Neural progenitor cell (in vitro differentiated cells): ENCODE measurements around the gene TNFSF12. TPM values are rescaled to one million over a fixed set of nuclear protein-coding genes. Genes with fewer than 3 reads are reported as not detected.

Experiments used
- DNase-seq: peaks from one replicate; pipeline ENCODE4 v3.0.0-alpha.2; 2016; ENCODE audit warnings: low spot score
- H2AFZ ChIP-seq: fragments of 200-600 bp; sonication (generic); replicated peaks from 2 replicates; pipeline ENCODE4 v1.6.1; 2016; ENCODE audit warnings: antibody characterized with exemption
- H3F3A ChIP-seq: fragments of 200-600 bp; sonication (generic); 2 replicates; pipeline ENCODE4 v1.6.1; 2016; ENCODE audit warnings: antibody characterized with exemption, low read depth
- H3K27ac ChIP-seq: fragments of 200-600 bp; sonication (generic); 2 replicates; pipeline ENCODE4 v1.5.1; 2016; ENCODE audit warnings: mild to moderate bottlenecking
- H3K27me3 ChIP-seq: fragments of 200-600 bp; sonication (generic); 2 replicates; pipeline ENCODE4 v1.6.1; 2016; ENCODE audit warnings: mild to moderate bottlenecking, moderate library complexity
- H3K36me3 ChIP-seq: fragments of 200-600 bp; sonication (generic); 2 replicates; pipeline ENCODE4 v1.5.1; 2016
- H3K4me1 ChIP-seq: fragments of 200-600 bp; sonication (generic); 2 replicates; pipeline ENCODE4 v1.6.1; 2016; ENCODE audit warnings: mixed run types
- H3K4me2 ChIP-seq: fragments of 200-600 bp; sonication (generic); 2 replicates; pipeline ENCODE4 v1.6.1; 2016
- H3K4me3 ChIP-seq: fragments of 200-600 bp; sonication (generic); 2 replicates; pipeline ENCODE4 v1.5.1; 2016
- H3K79me2 ChIP-seq: fragments of 200-600 bp; sonication (generic); 2 replicates; pipeline ENCODE4 v1.6.1; 2016; ENCODE audit warnings: low read depth
- H3K9ac ChIP-seq: fragments of 200-600 bp; sonication (generic); 2 replicates; pipeline ENCODE4 v1.6.1; 2016
- H3K9me3 ChIP-seq: fragments of 200-600 bp; sonication (generic); 2 replicates; pipeline ENCODE4 v1.5.1; 2016; ENCODE audit warnings: low read depth
- H4K20me1 ChIP-seq: fragments of 200-600 bp; sonication (generic); 2 replicates; pipeline ENCODE4 v1.6.1; 2016; ENCODE audit warnings: low read depth
- H3K27ac Mint-ChIP-seq: 3 replicates; pipeline ENCODE4 v1.8.0; 2021; ENCODE audit warnings: mixed read lengths
- H3K27me3 Mint-ChIP-seq: 2 replicates; pipeline ENCODE4 v1.8.0; 2022; ENCODE audit warnings: low read depth, mild to moderate bottlenecking, inconsistent platforms, moderate library complexity, mixed read lengths; ENCODE audit not compliant: insufficient read depth
- H3K36me3 Mint-ChIP-seq: 3 replicates; pipeline ENCODE4 v1.8.0; 2021; ENCODE audit warnings: mixed read lengths
- H3K4me1 Mint-ChIP-seq: 3 replicates; pipeline ENCODE4 v1.8.0; 2021; ENCODE audit warnings: mixed read lengths
- H3K4me3 Mint-ChIP-seq: 3 replicates; pipeline ENCODE4 v1.8.0; 2021; ENCODE audit warnings: mild to moderate bottlenecking, moderate library complexity, mixed read lengths
- H3K9me3 Mint-ChIP-seq: 3 replicates; pipeline ENCODE4 v1.8.0; 2020; ENCODE audit warnings: mixed read lengths
- EZH2 ChIP-seq: fragments of 200-600 bp; sonication (generic); IDR thresholded peaks from 2 replicates; pipeline ENCODE4 v1.6.1; 2017; ENCODE audit warnings: antibody characterized with exemption, mild to moderate bottlenecking, moderate library complexity
- EZH2phosphoT487 ChIP-seq: fragments of 200-600 bp; sonication (generic); IDR thresholded peaks from 2 replicates; pipeline ENCODE4 v1.6.1; 2017; ENCODE audit warnings: antibody characterized with exemption
- total RNA-seq: library from RNA; depleted of rRNA; stranded (reverse); fragments of >200 nt; gene quantifications from 2 replicates; pipeline ENCODE4 v1.2.3, GENCODE V29; 2015; ENCODE audit warnings: low replicate concordance
- TF ChIP-seq, protein P1 (sequence below): fragments of 200-600 bp; sonication (generic); IDR thresholded peaks from 2 replicates; pipeline ENCODE4 v1.5.1; 2017; ENCODE audit warnings: antibody characterized with exemption, mild to moderate bottlenecking

Gene TNFSF12
- total RNA-seq, 1 donor from 2014 or later, result 0.75 TPM

DNA sequence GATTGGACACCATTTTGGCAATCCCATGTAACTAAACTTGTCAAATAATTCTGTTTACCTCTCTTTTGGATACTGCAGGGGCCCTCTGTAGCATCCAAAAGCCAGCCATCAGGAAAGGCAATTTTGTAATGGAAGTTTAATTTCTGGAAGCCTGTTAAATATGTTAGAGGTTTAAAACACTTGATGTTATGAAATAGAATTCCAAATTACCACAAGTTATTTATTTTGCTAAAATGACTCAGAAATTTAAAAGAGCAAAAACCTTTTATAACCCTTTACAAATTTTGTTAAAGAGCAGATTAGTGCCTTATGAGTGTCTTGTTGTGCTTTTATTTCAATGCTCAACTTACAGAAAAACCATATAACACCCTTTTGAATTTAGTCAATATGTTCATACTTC lies 20.0 kb upstream of the TNFSF12 start:
- no peak overlapping the region for H2AFZ ChIP-seq
- H3K9ac ChIP-seq, result no peak overlapping the region
- H3K4me2 ChIP-seq, result no peak overlapping the region
- no peaks in the 10 kb centered on the region for H3K79me2 ChIP-seq
- peaks cover 10% of the 10 kb centered on the region for H3K9me3 ChIP-seq
- H3K27me3 ChIP-seq, result no peaks in the 10 kb centered on the region
- no peak overlapping the region for H3K4me3 ChIP-seq
- no peaks in the 10 kb centered on the region for H3F3A ChIP-seq
- H3K4me1 ChIP-seq, result no peaks in the 10 kb centered on the region
- no peak overlapping the region for H3K27ac Mint-ChIP-seq
- DNase-seq, result no peak
- H3K9me3 Mint-ChIP-seq, result peaks cover 19% of the 10 kb centered on the region
- no peak overlapping the region for H3K4me3 Mint-ChIP-seq
- H4K20me1 ChIP-seq, result no peaks in the 10 kb centered on the region
- H3K4me1 Mint-ChIP-seq, result peaks cover 2% of the 10 kb centered on the region
- peaks cover 6% of the 10 kb centered on the region for H3K27me3 Mint-ChIP-seq
- TF ChIP-seq, protein P1, sequence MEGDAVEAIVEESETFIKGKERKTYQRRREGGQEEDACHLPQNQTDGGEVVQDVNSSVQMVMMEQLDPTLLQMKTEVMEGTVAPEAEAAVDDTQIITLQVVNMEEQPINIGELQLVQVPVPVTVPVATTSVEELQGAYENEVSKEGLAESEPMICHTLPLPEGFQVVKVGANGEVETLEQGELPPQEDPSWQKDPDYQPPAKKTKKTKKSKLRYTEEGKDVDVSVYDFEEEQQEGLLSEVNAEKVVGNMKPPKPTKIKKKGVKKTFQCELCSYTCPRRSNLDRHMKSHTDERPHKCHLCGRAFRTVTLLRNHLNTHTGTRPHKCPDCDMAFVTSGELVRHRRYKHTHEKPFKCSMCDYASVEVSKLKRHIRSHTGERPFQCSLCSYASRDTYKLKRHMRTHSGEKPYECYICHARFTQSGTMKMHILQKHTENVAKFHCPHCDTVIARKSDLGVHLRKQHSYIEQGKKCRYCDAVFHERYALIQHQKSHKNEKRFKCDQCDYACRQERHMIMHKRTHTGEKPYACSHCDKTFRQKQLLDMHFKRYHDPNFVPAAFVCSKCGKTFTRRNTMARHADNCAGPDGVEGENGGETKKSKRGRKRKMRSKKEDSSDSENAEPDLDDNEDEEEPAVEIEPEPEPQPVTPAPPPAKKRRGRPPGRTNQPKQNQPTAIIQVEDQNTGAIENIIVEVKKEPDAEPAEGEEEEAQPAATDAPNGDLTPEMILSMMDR, result no peak
- no peak for TF ChIP-seq EZH2phosphoT487
- no peaks in the 10 kb centered on the region for H3K36me3 ChIP-seq
- H3K27ac ChIP-seq, result no peak overlapping the region
- H3K36me3 Mint-ChIP-seq, result no peaks in the 10 kb centered on the region

DNA sequence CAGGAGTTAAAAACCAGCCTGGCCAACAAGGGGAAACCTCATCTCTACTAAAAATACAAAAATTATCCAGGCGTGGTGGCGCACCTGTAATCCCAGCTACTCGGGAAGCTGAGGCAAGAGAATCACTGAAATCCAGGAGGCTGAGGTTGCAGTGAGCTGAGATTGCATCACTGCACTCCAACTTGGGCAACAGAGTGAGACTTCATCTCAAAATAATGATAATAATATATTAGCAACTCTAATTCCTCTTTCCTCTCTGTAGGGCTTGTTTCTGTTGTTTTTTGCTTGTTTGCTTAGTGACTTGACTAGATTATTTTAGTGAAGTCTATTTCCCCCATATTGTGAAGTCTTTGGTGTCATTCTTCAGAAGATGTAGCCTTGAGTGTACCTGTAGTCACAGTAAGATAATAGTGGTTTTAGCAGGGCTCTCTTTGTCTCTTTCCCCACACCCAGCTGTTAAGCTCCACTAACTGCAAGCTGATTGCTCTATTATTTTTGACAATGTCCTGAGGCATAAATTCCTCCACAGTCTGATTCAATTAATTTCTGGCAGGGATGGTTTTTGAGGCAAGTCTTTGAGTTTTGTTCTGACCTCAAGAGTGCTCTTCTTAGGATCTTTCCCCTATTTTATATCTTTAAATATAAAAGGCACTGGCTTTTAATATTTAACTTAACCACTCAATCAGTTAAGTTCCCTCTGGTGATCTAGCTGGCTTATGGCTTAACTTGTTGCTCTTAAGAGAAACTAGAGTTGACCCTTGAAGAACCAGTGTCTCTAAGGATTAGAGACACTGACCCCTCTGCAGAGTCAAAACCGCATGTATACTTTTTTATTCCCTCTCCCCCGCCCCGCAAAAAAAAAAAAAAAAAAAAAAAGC lies 18.6 kb upstream of the TNFSF12 start:
- Mint-ChIP-seq H3K27ac (no peak overlapping the region), H3K9me3 (peaks cover 18% of the 10 kb centered on the region), H3K4me3 (no peak overlapping the region), H3K27me3 (peaks cover 2% of the 10 kb centered on the region), H3K36me3 (no peaks in the 10 kb centered on the region), H3K4me1 (peaks cover 2% of the 10 kb centered on the region)
- H3K4me3 ChIP-seq, result no peak overlapping the region
- H3K4me1 ChIP-seq, result no peaks in the 10 kb centered on the region
- no peak for DNase-seq
- H3K36me3 ChIP-seq, result no peaks in the 10 kb centered on the region
- H3K27ac ChIP-seq, result no peak overlapping the region
- H3K9me3 ChIP-seq, result peaks cover 10% of the 10 kb centered on the region
- H4K20me1 ChIP-seq, result no peaks in the 10 kb centered on the region
- TF ChIP-seq, protein P1, result no peak
- no peak for TF ChIP-seq EZH2phosphoT487
- TF ChIP-seq EZH2, result no peak
- no peaks in the 10 kb centered on the region for H3F3A ChIP-seq
- H3K9ac ChIP-seq, result no peak overlapping the region
- H3K27me3 ChIP-seq, result no peaks in the 10 kb centered on the region
- H3K4me2 ChIP-seq, result no peak overlapping the region
- no peak overlapping the region for H2AFZ ChIP-seq
- no peaks in the 10 kb centered on the region for H3K79me2 ChIP-seq

DNA sequence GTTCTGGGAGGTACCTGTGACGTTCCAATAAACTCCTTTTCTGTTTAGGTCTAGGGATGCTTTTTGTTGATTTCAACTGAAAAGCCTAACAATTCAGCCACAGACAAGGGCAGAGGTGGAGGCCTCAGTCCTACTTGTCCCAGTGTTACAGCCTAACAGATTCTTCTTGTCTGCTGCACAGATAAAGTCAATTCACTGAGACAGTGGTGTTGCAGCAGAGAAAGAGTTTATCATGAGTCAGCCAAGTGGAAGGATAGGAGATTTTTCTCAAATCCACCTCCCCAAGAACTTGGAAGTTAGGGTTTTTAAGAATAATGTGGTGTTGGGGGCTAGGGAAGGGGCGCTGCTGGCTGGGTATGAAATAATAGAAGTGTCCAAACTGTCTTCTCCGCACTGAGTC lies 10.8 kb upstream of the TNFSF12 start:
- no peaks in the 10 kb centered on the region for H4K20me1 ChIP-seq
- Mint-ChIP-seq H3K27ac (no peak overlapping the region), H3K4me3 (no peak overlapping the region), H3K36me3 (no peaks in the 10 kb centered on the region), H3K4me1 (peaks cover 3% of the 10 kb centered on the region), H3K9me3 (peaks cover 14% of the 10 kb centered on the region), H3K27me3 (peaks cover 6% of the 10 kb centered on the region)
- no peaks in the 10 kb centered on the region for H3K36me3 ChIP-seq
- H3K4me1 ChIP-seq, result no peaks in the 10 kb centered on the region
- TF ChIP-seq EZH2phosphoT487 (no peak), EZH2 (no peak)
- TF ChIP-seq, protein P1, result no peak
- no peaks in the 10 kb centered on the region for H3F3A ChIP-seq
- no peaks in the 10 kb centered on the region for H3K9me3 ChIP-seq
- no peak overlapping the region for H3K4me3 ChIP-seq
- H2AFZ ChIP-seq, result no peak overlapping the region
- H3K79me2 ChIP-seq, result no peaks in the 10 kb centered on the region
- DNase-seq, result no peak
- H3K9ac ChIP-seq, result no peak overlapping the region
- H3K27me3 ChIP-seq, result peaks cover 7% of the 10 kb centered on the region
- H3K4me2 ChIP-seq, result no peak overlapping the region
- no peak overlapping the region for H3K27ac ChIP-seq
